CD4-positive, alpha-beta T cell treated with Interferon gamma for 1 hour (primary cell): Measurements from ENCODE around the gene LRCOL1.

Experiments used
- DNase-seq: peaks from one replicate; pipeline ENCODE4 v3.0.0-alpha.2; 2020

LRCOL1 gene

DNA sequence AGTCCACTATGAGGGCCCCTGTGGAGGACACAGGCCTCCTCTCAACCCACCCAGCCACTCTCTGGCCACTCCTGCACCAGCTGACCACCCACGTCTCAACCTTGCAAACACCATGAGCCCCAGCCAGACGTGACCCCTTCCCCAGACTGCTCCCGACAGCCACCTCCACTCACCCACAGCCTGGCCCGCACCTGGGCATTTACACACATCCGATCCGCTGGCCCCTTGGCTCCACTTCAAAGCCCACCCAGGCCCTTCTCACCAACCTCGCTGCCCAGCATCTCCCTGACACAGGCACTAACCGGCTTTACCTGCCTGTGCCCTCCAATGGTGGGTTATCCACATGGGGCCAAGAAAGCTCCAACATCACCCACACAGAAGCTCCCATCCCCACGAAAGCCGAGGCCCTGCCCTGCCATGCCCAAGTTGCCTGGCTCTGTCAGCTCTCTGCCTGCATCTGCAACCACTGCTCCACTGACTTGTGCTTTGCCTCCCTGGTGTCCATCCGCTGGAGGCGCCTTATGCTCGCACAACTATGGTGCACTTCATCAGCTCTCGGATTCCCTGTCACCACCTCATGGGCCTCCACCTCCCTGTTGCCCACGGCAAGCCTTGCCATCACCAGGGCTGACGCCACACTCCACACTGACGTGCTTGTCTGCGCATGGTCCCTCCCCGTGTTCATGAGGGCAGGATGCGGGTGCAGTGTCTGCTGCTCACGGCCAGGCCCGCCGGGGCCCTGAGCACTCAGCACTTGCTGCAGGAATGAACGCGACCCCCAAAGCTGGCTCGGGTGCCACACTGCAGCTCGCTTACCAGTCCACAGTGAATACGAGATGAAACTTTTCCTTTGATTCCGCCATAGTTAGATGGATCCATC is 24.9 kb upstream of the LRCOL1 start:
- no peak for DNase-seq

DNA sequence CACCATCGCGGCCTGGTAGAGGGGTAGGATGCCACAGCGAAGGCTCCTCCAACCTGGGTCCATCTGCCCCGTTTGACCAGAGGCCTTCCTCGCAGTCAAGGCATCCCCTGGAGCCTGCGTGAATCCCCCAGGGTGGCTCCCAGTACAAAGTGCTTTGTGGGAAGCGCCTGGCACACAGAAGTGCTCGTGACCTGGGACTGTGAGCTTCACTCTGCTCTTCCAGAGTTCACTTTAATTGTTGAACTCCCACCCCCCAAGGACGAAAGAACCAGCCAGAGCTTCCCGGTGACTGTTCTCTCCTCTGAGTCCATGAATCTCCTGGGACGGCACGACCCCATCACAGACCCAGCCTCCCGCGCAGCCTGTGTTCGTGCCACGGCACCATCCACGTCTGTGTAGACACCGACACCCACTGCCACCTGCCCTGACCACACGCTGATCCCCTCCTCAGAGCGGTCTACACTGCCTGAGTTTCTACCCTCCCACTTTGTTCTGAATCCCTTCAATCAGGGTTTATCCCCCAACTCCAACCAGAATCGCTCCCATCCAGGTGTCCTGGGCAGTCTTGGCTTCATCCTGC is 24.1 kb upstream of the LRCOL1 start:
- DNase-seq: no peak

DNA sequence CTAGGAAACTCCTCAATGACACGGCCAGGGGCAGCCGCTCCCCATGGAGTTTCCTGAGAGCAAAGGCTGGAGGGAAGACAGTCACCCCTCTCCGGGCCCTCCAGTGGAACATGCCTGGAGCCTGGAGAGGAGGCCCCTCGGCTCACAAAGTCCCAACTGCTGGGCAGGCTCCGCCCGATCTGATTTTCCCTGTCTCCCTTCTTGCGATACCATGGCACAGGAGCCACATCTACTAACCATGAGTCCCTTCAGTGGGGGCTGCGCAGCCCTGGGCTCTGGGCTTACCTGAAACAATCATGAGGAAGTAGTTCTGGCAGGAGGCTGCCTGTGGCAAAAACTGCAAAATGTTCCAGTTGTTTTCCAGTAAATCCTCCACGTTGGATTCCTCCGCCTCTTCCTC is 23.5 kb upstream of the LRCOL1 start:
- DNase-seq: no peak

DNA sequence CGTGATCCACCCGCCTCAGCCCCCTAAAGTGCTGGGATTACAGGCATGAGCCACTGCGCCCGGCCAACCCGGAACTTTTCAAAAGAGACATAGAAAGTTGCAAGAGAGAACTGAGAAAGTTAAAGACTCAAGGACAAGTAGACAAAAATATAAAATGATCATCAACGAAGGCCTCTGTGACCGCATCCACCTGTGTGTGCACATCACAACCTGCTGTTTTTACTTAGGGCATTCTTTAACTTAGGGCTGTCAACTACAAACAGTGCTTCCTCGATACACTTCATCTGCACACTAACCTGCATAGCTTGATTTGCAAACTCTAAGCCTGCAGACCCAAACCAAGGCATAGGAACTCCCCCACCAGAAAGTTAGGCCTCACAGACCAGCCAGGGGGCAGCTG is 23.0 kb upstream of the LRCOL1 start:
- DNase-seq: no peak

DNA sequence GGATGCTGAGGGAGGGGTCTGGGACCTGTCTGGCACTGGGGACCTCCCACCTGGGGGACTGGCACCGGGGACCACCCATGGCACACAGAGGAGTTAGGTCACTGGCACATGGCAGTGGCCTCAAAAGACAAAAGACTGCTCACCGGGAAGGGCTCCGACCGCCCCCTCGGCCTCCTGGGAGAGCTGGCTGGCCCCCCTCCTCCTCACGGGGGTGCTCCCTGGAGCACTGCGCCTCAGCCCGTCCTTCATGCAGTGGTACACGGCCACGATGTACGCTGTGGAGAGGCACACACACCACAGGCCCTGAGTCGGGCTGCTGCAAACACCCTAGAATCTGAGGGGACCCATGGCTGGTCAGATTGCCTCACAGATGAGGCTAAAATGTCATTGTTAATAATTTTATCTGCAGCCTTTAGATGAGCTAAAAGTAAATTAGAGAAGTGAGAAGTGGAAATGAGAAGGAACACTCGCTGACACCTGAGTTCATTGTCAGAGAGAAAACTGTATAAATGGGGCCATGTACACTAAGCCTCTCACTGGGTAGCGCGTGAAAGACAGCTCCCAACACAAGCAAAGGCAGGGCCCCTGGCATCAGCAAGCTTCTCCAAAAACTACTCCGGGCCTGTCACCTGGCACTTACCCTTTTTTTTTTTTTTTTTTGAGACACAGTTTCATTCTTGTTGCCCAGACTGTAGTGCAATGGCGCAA is 22.3 kb upstream of the LRCOL1 start:
- peak; percentile 8 for DNase-seq

DNA sequence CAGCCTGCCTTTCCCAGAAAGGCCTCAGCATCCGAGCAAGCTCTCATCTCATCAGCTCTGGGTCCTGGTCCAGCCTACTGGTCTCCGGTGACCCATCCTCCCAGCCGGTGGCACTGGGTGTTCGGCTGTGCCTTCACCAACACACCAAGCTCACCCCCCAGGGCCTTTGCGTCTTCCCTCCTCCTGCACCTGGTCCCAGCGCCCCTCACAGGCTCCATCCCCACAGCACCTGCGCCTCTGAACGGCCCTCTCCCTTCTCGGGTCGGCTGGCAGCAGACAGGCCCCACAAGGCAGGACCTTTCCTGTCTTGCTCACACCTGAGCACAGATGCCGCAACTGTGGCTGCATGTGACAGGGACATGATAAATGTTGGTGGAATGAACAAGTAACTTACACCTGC is 21.3 kb upstream of the LRCOL1 start:
- no peak for DNase-seq

DNA sequence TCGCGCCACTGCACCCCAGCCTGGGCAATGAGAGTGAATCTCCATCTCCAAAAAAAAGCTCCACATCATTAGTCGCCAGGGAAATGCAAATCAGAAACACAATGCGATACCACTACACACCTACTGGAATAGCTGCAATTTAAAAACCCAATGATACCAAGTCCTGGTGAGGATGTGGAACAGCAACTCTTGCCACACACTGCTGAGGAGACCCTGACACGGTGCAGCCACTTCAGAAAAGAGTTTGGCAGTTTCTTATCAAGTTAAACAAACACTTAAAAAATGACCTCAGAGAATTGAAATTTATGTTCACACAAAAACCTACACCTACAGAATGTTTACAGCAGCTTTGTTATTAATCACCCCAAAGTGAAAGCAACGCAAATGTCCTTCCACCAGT is 20.3 kb upstream of the LRCOL1 start:
- DNase-seq: no peak

DNA sequence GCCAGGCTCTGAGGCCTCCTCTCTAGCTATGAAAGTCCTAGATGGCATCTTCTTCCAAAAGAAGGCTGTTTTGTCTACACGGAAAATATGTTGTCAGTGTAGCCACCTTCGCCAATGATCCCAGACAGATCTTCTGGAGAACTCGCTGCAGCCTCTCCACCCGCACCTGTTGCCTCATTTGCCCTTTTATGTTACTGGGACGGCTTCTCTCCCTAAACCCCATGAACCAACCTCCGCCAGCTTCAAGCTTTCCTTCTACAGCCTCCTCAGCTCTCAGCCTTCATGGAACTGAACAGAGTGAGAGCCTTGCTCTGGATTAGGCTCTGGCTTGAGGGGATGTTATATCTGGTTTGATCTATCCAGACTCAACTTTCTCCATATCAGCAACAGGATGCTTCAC is 18.9 kb upstream of the LRCOL1 start:
- DNase-seq: no peak

DNA sequence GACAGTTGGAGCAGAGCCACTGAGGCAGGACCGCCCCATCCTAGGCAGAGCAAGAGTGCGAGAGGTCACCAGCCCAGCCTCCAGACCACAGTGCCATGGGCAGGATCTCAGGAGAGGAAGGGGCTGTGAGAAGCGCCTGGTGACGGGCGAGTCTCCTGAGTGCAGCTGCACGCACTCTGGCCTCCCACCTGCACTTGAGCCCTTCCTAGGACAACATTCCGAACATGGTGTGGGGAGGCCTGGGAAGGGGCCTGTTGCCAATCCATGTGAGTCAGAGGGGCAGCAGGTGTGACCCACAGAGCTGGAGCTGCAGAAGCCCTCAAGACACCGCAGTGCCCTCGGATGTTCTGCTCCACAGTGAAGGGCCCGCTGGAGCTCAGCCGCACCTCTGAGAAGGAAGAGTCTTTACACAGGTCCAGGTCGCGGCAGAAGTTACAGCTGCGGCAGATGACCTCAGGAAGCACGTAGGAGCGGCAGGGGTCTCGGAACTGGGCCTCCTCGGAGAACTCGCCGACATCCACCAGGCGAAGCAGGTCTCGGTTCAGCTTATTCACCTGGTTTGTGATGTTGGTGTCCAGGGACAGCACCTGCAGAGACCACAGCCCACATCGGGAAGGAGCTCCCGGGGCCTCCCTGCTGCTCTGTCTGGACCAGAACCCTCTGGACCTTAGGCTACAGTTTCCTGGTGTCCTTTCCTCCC is 15.5 kb upstream of the LRCOL1 start:
- no peak for DNase-seq

DNA sequence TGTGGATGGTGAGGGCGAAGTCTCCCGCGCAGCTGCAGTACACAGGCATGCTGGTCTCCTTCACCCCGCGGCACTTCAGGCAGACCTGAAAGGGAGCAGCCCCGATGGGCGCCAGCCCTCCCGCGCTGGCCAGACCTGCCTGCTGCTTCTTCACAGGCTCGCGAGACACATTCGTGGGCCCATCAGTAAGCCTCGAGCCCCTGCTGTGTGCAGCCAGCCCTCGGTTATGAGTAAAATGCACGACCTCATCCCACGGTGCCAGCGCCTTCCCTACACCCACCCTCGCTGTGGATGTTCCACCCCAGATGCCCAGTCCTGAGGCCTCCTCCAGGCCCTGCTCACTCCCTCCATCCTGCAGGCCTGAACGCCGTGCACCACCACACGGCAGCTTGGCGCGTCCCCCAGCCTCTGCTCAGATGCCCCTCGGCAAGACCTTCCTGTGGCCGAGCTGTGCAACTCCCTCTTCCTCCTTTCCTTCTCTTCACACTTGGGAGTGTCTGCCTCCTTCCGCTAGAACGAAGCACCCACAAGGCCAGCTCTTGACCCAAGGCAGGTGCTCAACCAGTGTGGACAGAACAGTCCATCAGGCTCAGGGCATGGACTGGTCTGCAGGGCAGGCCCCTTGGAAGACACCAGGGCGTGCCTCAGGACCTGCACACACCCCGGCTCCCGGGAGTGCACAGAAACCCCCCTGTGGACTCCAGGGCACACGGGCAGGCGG is 14.7 kb upstream of the LRCOL1 start:
- no peak for DNase-seq

DNA sequence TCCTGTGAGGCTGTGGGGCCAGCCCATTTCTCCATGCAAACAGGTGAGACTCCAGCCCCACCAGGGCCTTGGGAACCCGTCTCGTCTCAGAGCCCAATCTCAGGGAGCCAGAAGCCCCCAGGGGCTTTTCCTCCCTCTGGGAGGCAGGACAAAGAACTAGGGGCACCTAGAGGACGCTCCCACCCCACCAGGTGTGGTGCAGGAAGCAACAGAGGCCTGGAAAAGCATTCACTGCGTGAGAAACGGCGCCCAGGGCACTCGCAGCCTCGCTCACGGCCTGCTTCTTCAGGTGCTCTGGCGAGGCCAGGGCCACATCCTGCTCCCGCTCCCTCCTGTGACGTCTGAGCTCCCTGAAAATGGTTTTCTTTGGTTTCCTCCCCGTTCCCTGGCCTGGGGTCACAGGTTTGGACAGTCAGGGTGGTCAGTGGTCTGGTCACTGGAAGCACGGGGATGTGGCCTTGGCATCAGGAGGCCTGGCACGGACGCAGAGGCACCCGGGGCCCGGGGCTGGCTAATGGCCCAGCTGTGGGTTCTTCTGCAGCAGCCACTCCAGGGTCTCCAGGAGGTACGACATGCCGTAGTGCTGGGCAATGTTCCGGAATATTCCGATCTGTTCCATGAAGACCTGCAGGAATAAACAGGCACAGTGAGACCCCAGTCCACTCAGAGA is 13.9 kb upstream of the LRCOL1 start:
- no peak for DNase-seq

DNA sequence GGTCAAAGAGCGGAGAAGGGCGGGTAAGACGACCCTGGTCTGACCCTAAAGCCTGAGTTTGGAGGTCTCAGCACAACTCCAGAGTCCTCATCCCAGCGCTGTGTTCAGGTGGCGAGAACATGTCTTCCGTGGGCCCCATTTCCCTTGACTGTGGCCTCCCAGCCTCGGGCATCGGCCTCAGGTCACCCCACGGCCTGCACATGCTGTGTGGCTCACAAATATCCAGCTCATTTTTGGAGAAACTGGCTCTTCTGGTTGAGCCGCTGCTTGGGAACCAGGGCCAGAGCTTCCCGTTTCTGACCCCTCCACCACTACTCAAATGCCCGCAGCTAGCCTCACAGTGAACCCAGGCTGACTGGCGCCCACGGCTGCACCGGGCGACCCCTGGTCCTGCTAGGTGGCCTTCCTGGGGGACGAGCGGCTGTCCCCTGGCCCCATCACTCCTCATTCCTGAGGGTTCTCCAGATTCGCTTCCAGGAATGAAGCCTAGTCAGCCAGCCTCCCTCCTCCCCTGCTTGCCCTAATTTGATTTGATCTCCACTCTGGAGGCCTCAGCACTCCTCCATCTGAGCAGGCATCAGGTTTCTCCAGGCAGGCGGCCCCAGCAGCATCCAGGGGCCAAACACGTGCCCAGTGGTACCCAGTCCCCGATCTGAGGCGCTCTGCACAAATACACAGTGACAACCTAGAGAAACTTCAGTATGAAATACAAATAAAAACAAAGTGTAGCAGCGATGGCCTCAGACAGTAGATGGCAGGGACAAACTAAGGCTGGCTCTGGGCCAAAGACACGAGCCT is 12.9 kb upstream of the LRCOL1 start:
- DNase-seq: no peak

DNA sequence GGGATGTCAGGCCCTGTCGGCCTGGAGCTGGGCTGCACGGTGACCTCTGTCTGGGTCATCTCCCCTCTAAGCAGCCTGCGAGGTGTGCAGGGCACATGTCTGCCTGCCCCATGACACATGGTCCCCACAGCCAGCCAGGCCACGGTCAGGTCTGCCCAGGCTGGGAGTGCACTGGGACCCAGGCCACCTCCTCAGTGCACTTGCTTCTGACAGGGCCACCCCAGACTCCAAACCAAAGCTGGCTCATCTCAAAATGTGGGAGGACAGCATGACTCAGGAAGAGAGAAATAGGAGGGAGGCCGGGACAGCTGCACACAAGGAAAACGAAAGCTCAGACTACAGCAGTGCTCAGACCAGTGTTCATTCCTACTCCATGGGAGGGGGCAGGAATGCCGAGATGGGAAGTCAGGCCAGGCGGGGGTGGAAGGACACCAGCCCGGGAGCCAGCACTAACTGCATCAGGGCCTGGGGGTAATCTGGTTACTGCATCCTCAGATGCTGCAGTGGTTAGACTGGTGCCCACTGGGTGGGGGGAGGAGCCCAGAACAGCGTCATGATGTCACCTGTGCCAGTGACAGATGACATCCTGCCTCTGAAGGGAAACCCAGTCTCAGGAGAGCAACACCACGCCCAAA is 12.2 kb upstream of the LRCOL1 start:
- DNase-seq: no peak

DNA sequence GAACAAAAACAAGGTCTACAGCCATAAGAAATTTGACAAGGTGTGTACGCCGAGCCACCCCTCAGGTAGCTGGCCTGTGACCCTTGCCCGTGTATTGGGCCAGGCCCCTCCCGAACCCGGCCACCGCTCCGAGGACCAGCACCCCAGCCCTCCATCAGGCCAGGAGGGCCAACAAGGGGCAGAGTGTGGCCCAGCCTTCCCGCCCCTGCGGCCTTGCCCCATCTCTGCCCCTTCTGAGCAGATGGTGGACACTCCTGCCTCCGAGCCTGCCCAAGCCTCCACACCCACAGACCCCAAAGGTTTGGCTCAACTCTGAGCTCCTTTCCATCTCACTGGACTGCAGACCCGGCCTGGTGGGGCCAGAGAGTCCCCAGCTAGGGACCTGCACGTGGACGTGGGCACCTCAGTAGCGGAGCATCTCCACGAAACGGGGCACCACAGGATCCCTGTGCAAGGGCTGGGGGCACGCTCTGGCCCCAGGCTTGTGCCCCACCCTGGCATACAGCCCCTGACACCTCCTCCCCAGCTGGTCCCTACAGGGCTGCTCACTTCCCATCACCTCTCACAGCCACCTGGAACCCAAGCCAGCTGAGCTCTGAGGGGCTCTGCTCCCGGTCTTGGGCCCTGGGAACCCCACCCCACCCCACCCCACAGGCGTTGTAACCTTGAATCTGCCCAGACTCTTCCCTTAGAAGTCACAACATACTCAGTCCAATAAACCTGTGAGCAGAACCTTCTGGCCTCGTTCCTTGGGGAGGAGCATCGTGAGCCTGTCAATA is 11.5 kb upstream of the LRCOL1 start:
- DNase-seq: no peak

DNA sequence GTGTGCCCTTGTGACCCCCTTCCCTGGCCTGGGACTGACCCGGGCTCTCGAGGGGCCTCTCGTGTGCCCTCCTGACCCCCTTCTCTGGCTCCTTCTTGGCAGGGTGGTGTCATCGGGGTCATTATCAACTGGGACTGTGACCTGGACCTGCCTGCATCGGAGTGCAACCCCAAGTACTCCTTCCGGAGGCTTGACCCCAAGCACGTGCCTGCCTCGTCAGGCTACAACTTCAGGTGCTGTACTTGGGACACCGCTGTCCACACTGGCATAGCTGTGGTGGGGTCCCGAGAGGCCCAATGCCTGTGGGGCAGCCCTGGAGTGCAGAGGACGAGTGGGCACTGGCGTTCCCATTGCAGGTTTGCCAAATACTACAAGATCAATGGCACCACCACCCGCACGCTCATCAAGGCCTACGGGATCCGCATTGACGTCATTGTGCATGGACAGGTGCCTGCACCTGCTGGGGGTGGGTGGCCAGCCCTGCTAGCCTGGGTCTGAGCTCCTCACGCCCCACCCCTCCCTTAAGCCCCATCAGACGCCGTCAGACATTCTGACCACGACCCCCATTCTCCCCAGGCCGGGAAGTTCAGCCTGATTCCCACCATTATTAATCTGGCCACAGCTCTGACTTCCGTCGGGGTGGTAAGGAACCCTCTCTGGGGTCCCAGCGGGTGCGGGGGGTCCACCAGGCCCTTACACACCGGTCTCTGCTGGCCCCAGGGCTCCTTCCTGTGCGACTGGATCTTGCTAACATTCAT is 10.7 kb upstream of the LRCOL1 start:
- no peak for DNase-seq

DNA sequence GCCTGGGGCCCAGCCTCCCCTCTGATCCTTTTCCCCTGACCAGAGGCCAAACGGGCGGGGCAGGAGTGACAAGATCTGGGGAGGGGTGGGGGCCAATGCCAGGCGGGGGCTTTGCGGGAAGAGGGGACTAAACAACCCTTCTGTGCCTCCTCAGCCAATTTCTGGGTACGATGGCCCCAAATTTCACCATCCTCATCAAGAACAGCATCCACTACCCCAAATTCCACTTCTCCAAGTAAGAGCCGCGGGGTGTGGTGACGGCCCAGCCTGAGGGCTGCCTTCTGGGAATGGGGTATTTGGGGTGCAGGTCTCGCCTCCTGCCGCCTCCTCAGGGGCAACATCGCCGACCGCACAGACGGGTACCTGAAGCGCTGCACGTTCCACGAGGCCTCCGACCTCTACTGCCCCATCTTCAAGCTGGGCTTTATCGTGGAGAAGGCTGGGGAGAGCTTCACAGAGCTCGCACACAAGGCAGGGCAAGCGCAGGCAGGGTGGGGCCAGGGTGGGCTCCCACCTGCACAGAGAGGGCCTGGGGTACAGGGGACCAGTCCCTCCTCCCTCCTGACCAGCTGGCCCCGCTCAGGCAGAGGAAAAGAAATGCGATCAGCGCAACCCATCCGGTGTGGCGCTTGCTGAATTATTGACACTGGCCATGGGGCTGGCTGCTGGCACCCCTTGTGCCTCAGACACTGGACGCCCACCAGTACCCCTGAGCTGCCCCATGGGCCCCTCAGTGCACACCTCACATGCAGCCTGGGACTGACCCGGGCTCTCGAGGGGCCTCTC is 9.9 kb upstream of the LRCOL1 start:
- no peak for DNase-seq

DNA sequence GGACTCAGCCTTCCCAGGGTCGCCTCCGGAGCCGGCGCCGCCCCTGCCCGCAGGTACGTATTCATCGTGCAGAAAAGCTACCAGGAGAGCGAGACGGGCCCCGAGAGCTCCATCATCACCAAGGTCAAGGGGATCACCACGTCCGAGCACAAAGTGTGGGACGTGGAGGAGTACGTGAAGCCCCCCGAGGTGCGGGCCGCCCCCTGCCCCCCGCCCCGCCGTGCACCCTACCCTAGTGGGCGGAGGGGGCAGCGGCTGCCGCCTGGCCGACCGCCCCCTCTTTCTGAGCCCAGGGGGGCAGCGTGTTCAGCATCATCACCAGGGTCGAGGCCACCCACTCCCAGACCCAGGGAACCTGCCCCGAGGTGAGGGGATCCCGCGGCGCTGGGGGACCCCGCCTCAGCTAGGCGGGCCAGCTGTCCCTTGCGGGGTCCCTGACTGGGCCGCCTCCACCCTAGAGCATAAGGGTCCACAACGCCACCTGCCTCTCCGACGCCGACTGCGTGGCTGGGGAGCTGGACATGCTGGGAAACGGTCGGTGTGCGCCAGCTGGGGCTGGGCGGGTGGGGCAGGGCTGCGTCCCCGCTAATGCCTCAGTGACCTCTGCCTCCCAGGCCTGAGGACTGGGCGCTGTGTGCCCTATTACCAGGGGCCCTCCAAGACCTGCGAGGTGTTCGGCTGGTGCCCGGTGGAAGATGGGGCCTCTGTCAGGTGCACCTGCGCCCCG is 9.2 kb upstream of the LRCOL1 start:
- no peak for DNase-seq

DNA sequence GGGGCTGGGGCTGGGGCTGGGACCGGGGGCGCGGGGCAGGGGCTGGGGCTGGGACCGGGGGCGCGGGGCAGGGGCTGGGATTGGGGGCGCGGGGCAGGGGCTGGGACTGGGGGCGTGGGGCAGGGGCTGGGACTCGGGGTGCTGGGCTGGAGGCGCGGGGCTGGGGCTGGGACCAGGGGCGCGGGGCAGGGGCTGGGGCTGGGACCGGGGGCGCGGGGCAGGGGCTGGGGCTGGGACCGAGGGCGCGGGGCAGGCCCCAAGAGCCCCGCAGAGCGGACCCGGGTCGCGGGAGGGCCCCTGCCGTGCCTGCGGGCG is 8.6 kb upstream of the LRCOL1 start:
- DNase-seq: no peak
